ENCODE data around the gene CDH23.
A peak's percentile ranks its signal among the peaks of the same experiment; 100 is the strongest.

The CDH23 gene

DNA sequence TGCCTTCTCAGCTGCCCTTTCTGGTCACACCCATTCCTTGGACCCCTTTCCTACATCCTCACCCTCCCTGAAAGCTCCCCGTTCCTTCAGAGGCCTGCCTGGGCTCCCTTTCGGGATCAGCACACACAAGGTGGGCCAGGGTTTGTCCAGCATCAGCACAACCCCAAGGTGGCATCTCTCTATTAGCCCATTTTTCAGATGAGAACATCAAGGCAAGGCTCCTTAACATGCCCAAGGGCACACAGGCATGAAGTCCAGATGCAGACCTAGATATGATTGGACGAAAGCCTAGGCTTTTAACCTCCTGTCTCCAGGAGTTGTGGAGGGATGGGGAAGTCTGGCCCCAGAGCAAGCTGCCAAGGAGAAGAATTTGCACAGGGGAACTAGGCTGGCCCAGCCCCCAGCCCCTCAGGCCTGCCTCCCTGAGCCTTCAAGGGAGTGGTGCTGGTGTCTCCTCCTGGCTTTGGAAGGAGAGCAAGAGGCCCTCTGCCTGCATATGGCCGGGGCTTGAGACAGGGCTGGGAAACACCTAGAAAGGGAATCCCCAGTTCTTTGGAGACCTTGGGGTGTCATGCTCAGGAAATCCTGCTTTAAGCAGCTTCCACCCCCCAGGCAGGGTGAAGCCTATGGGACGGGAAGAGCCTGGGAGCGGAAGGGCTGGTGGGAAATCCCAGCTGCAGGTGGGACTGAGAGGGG is 385.6 kb downstream of the CDH23 start:
- DNase-seq: no peak

DNA sequence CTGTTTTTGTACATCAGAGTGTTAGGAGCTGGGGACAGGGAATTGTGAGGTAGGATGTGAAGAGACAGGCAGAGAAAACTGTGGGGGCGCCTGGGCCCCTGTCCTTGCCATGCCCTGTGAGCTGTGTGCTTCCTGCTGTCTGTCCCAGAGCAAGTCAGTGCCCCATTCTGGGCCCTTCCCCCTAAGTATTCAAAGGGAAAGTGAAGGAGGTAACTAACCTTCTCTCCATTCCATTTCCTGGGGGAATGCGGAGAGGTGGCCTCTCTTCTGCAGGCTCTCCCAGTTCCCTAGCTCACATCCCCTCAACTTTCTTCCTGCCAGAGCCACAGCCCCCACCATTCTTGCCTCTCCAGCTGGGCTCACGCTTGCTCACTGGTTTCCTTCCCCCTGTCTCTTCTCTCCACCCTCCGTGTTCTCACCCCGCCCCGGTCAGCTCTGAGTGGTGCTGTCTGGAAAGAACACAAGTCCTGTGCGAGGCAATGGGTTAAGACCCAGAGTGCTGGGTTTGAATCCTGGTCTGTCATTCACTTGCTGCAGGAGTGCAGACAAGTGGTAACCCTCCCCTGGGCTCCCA is 386.3 kb downstream of the CDH23 start:
- no peak for DNase-seq

DNA sequence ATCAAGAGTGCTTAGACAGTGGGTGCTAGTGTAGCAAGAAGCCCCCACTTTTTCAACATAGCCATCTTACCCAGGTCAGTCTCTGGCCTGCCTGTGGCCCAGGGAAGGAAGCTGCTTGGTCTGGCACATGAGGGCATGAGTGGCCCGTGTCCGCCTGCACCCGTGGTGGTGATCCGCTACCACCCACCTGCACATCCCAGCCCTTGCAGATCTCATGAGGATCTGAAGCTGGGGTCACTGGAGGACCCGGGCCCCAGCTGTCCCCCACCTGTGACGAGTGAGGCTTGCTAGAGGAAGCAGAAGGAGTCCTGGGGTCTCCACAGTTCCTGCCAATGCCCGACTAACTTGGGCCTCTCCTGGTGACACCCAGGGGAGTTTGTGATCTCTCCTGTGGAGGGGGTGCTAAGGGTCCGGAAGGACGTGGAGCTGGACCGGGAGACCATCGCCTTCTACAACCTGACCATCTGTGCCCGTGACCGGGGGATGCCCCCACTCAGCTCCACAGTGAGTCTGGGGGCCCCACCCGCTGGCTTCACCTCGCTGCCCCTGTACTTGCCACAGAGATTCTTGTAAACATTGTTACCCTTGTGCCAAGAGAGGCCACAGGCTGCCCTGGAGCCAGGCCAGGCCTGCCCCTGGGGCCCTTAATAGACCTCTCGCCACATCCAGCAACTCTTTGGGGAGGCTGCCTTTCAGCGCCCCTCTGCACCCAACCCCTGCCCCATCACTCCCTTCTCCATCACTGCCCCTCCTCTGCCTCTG is 387.4 kb downstream of the CDH23 start:
- no peak for DNase-seq

DNA sequence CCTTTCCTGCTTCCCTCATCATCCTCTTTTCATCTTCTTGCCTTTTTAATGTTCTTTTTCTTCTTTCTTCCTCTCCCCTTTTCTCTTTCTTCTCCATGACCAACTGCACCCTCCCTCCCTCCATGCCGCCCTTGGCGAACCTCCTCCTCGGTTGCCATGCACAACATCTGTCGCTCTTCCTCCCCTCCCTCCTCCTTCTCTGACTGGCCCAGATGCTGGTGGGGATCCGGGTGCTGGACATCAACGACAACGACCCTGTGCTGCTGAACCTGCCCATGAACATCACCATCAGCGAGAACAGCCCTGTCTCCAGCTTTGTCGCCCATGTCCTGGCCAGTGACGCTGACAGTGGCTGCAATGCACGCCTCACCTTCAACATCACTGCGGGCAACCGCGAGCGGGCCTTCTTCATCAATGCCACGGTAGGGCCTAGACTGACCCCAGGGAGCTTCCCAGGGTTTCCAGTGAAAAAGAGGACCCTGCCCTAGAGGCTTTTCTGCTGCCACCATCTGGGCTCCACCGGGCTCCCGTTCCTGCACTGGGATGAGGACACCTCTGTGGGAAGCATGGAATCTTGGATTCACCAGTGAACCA is 388.1 kb downstream of the CDH23 start:
- DNase-seq: no peak

DNA sequence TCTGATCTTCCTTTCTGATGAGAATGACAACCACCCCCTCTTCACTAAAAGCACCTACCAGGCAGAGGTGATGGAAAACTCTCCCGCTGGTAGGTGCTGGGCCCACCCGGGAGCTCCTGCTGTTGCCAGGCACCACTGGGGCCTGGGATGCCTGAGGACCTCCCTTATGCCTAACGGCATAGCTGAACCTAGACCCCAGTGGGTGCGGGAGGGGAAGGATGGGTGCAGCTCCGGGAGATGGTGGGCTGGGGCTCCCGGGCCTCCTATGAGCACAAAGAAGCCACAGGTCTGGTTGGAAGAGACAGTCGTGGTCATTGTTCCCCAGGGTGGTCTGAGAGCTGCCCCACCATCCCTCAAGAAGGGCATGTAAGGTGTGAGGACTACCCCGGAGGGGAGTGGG is 392.2 kb downstream of the CDH23 start:
- DNase-seq: no peak

DNA sequence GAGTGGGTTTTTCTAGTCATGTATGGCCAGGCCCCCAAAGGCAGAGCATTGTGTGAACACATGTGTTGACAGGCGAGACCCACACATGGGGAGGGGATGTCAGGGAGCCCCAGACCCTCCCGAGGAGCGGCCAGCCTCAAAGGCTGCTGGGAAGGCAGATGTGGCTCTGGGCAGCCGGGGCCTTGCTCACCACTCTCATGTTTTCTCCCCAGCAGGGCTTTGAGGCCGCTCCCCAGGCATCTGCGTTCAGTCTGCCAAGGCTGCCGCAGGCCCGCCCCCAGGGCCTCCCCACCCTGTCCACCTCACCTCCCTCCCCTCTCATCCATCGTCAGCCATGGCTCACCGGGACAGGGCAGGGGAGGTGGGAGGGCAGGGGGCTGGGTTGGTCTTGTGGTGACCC is 393.2 kb downstream of the CDH23 start:
- no peak for DNase-seq

DNA sequence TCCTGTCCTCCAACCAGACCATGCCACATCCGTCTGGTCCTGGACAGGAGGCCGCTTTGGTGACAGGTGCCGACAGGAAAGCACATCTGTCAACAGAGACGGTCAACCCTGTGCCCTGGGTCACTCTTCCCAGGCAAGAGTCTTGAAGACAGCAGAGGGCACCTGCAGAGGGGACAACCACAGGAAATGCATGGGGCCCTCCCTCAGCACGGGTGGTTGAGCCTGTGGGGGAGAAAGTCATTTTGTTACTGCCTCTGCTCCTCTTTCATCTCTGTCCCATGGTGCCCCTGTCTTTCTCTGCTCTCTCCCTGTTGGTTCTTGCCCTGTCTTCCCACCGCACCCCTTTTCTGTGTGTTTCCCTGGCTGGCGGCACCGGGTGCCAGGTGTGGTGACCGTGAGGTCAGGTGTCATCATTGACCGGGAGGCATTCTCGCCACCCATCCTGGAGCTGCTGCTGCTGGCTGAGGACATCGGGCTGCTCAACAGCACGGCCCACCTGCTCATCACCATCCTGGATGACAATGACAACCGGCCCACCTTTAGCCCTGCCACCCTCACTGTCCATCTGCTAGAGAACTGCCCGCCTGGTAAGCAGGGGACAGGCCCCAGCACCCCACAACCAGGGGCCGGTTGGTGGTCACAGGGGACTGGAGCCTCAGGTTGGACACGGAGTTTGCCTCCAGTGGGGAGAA is 394.2 kb downstream of the CDH23 start:
- DNase-seq: no peak

DNA sequence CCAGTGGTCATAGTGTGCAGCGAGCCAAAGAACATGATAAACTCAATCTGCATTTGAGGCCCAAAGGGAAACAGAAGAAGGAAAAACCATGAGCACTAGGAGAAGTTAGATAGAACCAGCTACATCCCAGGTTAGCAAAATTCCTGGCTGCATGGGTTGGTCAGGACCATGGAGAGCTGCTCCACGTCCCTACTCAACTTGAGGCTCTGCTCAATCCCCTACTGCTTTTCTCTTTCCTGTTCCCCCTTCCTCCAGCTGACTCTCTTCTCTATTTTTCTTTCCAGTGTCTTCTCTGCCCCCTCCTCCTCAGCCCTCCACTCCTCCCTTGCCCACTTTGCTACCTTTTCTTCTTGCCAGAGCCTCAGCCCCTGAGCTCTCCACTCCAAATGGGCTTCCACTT is 398.5 kb downstream of the CDH23 start:
- DNase-seq: no peak

DNA sequence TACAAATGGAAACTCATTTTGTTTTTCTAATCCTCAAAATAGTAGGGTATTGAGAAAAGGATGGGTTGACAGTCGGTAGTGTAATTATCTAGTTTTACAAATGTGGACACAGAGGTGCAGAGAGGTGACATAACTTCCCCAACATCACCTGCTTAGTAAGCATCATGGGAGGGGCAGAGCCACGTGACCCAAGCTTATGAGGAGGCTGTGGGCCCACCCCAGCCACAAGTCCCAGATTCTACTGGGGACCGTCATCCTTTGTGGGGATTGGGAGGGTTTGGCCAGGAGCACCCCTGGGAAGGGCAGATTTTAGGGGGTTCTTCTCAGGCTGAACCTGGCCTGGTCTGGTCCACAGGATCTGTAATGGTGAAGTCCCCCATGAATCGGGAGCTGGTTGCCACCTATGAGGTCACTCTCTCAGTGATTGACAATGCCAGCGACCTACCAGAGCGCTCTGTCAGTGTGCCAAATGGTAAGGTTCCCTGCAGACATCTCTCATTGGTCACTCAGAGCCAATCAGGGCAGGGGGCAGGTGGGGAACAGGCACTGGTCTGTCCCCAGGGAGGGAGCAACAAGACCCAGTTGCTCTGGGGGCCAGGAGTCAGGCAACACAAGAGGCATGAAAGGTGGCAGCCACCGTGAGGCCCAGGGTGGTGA is 400.2 kb downstream of the CDH23 start:
- DNase-seq: no peak

DNA sequence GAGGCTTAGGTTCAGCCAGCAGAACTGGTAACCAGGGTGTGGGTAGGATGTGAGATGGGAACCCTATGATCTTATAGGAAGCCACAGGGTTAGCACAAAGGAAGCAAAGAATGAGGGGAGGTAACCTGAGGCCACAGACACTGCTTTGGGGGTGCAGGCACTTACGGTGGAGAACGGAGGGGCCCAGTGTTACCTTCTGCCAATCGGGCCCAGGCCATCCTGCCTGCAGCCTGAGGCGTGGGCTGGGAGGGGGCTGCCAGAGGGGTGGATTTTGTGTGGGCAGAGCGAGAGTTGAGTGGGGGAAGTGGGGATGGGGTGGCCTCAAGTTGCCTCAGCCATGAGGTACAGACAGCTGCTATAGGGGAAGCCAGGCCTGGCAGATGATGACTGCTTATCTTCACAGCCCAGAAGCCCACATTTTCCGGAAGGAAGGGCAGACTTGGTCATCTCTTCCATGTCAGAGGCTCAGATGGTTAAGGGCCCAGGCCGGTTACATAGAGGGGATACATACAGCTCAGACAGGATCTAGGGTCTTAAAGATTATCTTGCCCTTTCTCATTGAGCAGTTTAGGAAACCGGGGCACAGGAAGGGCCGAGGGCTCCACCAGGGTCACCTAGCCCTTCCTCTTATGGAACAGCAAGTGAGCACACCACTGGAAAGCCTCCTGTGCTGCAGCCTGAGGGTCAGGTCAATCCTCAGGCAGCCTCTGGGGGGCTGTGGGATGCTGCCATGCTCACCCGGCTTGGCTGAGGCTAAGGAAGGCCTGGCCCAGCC is 401.0 kb downstream of the CDH23 start:
- DNase-seq: peak in 1 of 2 donors; percentile 66

DNA sequence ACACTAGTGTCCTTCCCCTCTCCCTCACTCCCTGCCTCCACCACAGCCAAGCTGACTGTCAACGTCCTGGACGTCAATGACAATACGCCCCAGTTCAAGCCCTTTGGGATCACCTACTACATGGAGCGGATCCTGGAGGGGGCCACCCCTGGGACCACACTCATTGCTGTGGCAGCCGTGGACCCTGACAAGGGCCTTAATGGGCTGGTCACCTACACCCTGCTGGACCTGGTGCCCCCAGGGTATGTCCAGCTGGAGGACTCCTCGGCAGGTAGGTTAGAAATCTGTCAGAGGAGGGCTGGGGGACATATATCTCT is 401.5 kb downstream of the CDH23 start:
- no peak for DNase-seq

DNA sequence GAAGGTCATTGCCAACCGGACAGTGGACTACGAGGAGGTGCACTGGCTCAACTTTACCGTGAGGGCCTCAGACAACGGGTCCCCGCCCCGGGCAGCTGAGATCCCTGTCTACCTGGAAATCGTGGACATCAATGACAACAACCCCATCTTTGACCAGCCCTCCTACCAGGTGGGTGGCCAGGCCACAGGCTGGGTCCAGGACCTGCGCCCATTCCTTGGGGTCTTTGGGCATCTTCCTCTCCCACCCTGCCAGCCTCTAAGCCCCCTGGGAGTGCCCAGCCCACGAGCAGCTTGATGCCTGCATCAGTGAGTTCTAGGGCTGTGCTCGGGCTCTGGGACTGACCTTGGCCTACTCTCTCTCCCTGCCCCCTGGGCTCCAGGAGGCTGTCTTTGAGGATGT is 402.4 kb downstream of the CDH23 start:
- DNase-seq: no peak

DNA sequence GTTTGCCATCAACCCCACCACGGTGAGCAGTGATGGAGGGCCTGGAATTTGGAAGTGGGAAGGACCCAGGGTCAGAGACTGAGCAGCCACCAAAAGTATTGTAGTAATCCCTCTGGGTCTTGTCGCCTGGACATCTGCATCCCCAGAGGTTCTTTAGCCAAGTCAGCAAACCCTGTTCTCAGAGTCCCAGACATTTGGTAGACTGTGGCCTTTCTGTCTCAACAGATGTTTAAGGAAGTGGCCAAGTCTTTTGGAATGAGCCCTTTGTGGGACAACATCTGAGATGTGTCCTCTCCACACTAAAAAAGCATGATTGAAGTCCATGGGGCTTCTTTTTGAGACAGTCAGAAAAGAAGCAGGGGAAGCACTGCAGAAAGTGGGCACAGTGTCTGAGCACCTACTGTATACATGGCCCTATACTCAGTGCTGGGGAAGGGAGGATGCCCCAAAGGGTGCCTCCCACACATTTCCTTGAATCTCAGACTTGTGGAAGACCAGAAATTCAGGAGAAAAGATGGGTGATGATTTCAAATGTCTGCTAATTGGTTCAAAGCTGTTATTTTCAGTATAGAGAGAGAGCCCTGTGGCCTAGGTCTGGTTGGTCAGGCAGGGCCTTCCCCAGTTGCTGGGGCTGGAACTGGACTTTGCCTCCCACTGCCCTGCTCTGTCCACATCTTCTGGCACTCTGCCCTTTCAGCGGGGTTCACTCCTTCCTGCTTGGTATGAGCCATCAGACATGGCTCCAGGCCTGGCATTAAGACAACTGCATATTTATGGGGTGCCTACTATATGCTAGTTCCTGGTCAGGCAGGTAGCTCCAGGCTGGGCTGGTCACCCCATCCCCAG is 403.1 kb downstream of the CDH23 start:
- DNase-seq: peak in 1 of 2 donors; percentile 40

DNA sequence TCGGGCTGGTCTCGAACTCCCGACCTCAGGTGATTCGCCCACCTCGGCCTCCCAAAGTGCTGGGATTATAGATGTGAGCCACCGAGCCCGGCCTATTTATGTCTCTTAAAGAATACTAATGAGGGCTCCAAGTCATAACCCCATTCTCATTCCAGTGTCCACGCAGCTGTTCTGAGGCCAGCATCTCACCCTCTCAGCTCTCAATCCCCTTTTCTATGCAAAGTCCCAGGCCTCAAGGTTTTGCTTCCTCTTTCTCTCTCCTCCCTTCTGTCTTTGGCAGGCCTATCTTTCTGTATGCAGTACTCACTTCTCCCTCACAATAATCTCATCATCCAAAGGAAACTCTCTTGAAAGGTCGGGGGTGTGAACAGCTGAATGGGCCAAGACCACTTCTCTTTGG is 404.6 kb downstream of the CDH23 start:
- DNase-seq: no peak

DNA sequence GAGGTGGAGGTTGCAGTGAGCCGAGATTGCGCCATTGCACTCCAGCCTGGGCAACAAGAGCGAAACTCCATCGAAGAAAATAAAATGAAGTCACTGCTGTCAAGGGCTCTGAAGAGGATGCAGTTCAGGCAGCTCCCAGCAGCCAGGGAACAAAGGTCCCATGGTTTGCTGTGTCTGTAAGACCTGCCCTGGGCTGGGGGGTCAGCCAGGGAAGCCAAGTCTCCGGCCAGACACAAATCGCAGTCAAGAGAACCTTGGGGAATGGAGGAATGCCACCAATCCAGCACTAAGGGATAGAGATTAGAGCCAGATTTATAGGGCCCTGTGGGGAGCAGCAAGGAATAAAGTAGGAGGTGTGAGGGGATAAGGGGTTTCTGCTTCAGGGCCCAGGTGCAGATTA is 405.5 kb downstream of the CDH23 start:
- no peak for DNase-seq

DNA sequence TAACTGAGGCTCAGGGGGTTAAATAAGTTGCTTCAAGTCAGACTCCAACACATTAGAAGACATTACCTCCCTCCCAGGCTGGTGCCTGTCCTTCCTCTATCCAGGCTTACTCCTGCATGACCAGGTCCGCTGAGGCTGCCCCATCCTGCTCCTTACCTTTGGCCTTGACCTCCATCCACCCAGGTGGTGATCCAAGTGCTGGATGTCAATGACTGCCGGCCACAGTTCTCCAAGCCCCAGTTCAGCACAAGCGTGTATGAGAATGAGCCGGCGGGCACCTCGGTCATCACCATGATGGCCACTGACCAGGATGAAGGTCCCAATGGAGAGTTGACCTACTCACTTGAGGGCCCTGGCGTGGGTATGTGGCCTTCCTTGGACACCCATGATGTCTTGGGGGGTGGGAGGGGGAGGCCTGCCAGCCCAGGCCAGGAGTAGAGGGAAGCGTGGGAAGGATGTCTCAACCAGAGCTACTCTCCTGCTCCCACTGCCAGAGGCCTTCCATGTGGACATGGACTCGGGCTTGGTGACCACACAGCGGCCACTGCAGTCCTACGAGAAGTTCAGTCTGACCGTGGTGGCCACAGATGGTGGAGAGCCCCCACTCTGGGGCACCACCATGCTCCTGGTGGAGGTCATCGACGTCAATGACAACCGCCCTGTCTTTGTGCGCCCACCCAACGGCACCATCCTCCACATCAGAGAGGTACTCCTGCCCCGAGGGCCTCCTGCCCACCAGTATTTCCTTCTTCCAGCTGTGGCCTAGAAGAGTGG is 406.2 kb downstream of the CDH23 start:
- no peak for DNase-seq

DNA sequence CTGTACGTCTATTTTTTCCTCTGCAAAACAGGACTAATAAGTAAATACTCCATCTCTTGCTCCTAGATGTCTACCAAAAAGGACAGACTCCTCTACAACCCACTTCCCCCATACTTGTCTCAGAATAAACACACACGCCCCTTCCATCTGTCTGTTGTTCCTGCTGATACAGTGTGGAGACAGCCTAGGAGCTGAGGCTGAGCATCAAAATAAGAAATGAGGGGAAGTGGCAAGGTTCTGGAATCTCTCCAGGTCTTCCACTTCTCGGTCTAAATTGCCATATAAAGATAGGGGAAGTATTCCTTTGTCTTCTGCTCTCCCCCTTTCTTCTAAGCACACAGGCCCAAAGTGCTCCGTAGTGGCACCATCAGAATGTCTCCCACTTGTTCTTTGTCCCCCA is 407.4 kb downstream of the CDH23 start:
- DNase-seq: peak in 1 of 2 donors; percentile 48

DNA sequence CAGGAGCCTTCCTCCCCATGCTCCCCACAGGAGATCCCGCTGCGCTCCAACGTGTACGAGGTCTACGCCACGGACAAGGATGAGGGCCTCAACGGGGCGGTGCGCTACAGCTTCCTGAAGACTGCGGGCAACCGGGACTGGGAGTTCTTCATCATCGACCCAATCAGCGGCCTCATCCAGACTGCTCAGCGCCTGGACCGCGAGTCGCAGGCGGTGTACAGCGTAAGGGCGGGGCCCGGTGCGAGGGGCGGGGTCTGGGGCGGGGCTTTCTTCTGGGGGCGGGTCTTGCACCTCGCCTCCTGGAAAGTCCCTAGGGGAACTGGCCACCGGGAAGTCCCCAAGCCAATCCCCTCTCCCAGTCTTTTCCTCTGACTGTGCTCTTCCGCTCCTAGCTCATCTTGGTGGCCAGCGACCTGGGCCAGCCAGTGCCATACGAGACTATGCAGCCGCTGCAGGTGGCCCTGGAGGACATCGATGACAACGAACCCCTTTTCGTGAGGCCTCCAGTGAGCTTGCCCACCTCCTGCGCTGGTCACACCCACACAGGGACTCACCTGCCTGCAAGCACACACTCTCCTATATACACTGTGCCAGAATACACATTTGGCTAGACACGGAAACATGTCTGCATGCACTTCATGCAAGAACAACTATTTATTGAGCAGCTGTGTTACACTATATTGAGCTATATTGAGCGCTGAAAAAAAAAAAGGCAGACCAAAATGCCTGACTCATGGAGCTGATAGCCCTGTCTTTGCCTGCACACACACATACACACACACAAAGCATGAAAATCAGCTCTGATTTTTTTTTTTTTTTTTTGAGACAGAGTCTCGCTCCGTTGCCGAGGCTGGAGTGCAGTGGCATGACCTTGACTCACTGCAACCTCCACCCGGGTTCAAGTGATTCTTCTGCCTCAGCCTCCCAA is 409.3 kb downstream of the CDH23 start:
- peak; percentile 82 for DNase-seq
